Ectodermal cell (in vitro differentiated cells): Measurements from ENCODE around the gene CPLX3.

Experiments used
- H3K27ac ChIP-seq: 2 replicates; pipeline ENCODE4 v1.7.0; 2013; ENCODE audit warnings: mild to moderate bottlenecking, low read depth, low read length; ENCODE audit not compliant: insufficient read depth, poor library complexity, severe bottlenecking
- H3K27me3 ChIP-seq: 2 replicates; pipeline ENCODE4 v1.7.0; 2013; ENCODE audit warnings: mild to moderate bottlenecking, low read length; ENCODE audit not compliant: insufficient read depth, control insufficient read depth, poor library complexity, severe bottlenecking
- H3K36me3 ChIP-seq: one replicate; pipeline ENCODE4 v1.7.0; 2013; ENCODE audit warnings: low read length; ENCODE audit not compliant: control insufficient read depth, insufficient read depth
- H3K4me1 ChIP-seq: one replicate; pipeline ENCODE4 v1.7.0; 2013; ENCODE audit warnings: low read length; ENCODE audit not compliant: control insufficient read depth, insufficient read depth
- H3K4me3 ChIP-seq: 2 replicates; pipeline ENCODE4 v1.7.0; 2013; ENCODE audit warnings: low read depth, low read length, control low read depth; ENCODE audit not compliant: insufficient read depth
- H3K9me3 ChIP-seq: 2 replicates; pipeline ENCODE4 v1.7.0; 2013; ENCODE audit warnings: mild to moderate bottlenecking, low read length, moderate library complexity; ENCODE audit not compliant: control insufficient read depth
- WGBS, 2 experiments: methylation state at CpG; one replicate each; pipeline ENCODE4 v1.1.7; 2013; ENCODE audit warnings: missing lambda C conversion rate in 2 of 2; 5-methylcytosine and 5-hydroxymethylcytosine counted together

The CPLX3 gene

GRCh38 chr15:74858369-74858740, 31.9 kb downstream of the CPLX3 start:
- H3K27ac ChIP-seq: no peak overlapping the region
- no peaks in the 10 kb centered on the region for H3K9me3 ChIP-seq
- no peaks in the 10 kb centered on the region for H3K27me3 ChIP-seq
- H3K36me3 ChIP-seq: peaks cover under 1% of the 10 kb centered on the region
- no peak overlapping the region for H3K4me3 ChIP-seq
- 91 to 99% methylated on average over 3 to 4 of the region's 4 CpGs for WGBS, 2 experiments
- H3K4me1 ChIP-seq: no peaks in the 10 kb centered on the region

GRCh38 chr15:74863239-74864056, 37.0 kb downstream of the CPLX3 start:
- no peak overlapping the region for H3K4me3 ChIP-seq
- H3K9me3 ChIP-seq: no peaks in the 10 kb centered on the region
- H3K36me3 ChIP-seq: no peaks in the 10 kb centered on the region
- H3K4me1 ChIP-seq: no peaks in the 10 kb centered on the region
- WGBS, 2 experiments: 91 to 92% methylated on average over 11 of the region's 11 CpGs
- H3K27ac ChIP-seq: no peak overlapping the region
- H3K27me3 ChIP-seq: no peaks in the 10 kb centered on the region

GRCh38 chr15:74864296-74864695, 37.9 kb downstream of the CPLX3 start:
- H3K4me3 ChIP-seq: no peak overlapping the region
- WGBS, 2 experiments: 91 to 94% methylated on average over 6 of the region's 6 CpGs
- no peak overlapping the region for H3K27ac ChIP-seq
- H3K27me3 ChIP-seq: no peaks in the 10 kb centered on the region
- no peaks in the 10 kb centered on the region for H3K4me1 ChIP-seq
- no peaks in the 10 kb centered on the region for H3K9me3 ChIP-seq
- H3K36me3 ChIP-seq: no peaks in the 10 kb centered on the region

GRCh38 chr15:74865316-74865715, 38.9 kb downstream of the CPLX3 start:
- Histone ChIP-seq H3K27me3 (no peaks in the 10 kb centered on the region), H3K27ac (no peak overlapping the region), H3K4me3 (no peak overlapping the region), H3K4me1 (no peaks in the 10 kb centered on the region), H3K9me3 (no peaks in the 10 kb centered on the region), H3K36me3 (no peaks in the 10 kb centered on the region)
- 94 to 96% methylated on average over 2 of the region's 2 CpGs for WGBS, 2 experiments

- 90 to 94% methylated on average over 6 of the region's 6 CpGs for WGBS, 2 experiments
- H3K9me3 ChIP-seq: no peaks in the 10 kb centered on the region
- H3K27ac ChIP-seq: no peak overlapping the region
- no peak overlapping the region for H3K4me3 ChIP-seq
- H3K27me3 ChIP-seq: no peaks in the 10 kb centered on the region
- no peaks in the 10 kb centered on the region for H3K4me1 ChIP-seq
- H3K36me3 ChIP-seq: no peaks in the 10 kb centered on the region
Observed at GRCh38 chr15:74866090-74866489, 39.7 kb downstream of the CPLX3 start.

GRCh38 chr15:74867466-74868038, 41.1 kb downstream of the CPLX3 start:
- no peaks in the 10 kb centered on the region for H3K4me1 ChIP-seq

GRCh38 chr15:74868059-74868458, 41.6 kb downstream of the CPLX3 start:
- Histone ChIP-seq H3K9me3 (no peaks in the 10 kb centered on the region), H3K27ac (no peak overlapping the region), H3K4me3 (no peak overlapping the region), H3K4me1 (no peaks in the 10 kb centered on the region), H3K27me3 (no peaks in the 10 kb centered on the region), H3K36me3 (no peaks in the 10 kb centered on the region)
- WGBS, 2 experiments: 96 to 97% methylated on average over 6 of the region's 6 CpGs

More at GRCh38 chr15:74867466-74868038, 41.1 kb downstream of the CPLX3 start:
- Histone ChIP-seq H3K4me3 (no peak overlapping the region), H3K36me3 (no peaks in the 10 kb centered on the region), H3K27ac (no peak overlapping the region), H3K9me3 (no peaks in the 10 kb centered on the region), H3K27me3 (no peaks in the 10 kb centered on the region)
- 94 to 100% methylated on average over 1 of the region's 1 CpG for WGBS, 2 experiments

- H3K27me3 ChIP-seq: no peaks in the 10 kb centered on the region
- H3K4me3 ChIP-seq: no peak overlapping the region
- H3K9me3 ChIP-seq: no peaks in the 10 kb centered on the region
- H3K36me3 ChIP-seq: no peaks in the 10 kb centered on the region
- H3K4me1 ChIP-seq: no peaks in the 10 kb centered on the region
- no peak overlapping the region for H3K27ac ChIP-seq
Observed at GRCh38 chr15:74869372-74869725, 42.9 kb downstream of the CPLX3 start.

- Histone ChIP-seq H3K9me3 (no peaks in the 10 kb centered on the region), H3K36me3 (no peaks in the 10 kb centered on the region), H3K27me3 (no peaks in the 10 kb centered on the region), H3K4me1 (no peaks in the 10 kb centered on the region), H3K27ac (no peak overlapping the region), H3K4me3 (no peak overlapping the region)
- WGBS, 2 experiments: 87 to 88% methylated on average over 6 of the region's 6 CpGs
Observed at GRCh38 chr15:74869726-74870407, 43.4 kb downstream of the CPLX3 start.

GRCh38 chr15:74870436-74871215, 44.2 kb downstream of the CPLX3 start:
- no peaks in the 10 kb centered on the region for H3K36me3 ChIP-seq
- no peak overlapping the region for H3K27ac ChIP-seq
- 62 to 75% methylated on average over 6 of the region's 6 CpGs for WGBS, 2 experiments
- H3K4me3 ChIP-seq: no peak overlapping the region
- H3K4me1 ChIP-seq: no peaks in the 10 kb centered on the region
- no peaks in the 10 kb centered on the region for H3K9me3 ChIP-seq
- H3K27me3 ChIP-seq: no peaks in the 10 kb centered on the region
